ENCODE data around the gene ITGA2B.

GRCh38 chr17:44362459-44362948, 26.9 kb downstream of the ITGA2B start:
- TF ChIP-seq CTCF (IDR thresholded peaks at IDR 0.05; ENCODE audit: low read length) (no peak), EZH2 (IDR thresholded peaks at IDR 0.05; ENCODE audit: borderline replicate concordance, low read length) (no peak)
